Activated T-cell treated with anti-CD3 and anti-CD28 coated beads, Interleukin-2, amount 50 U/mL, for 72 hours (primary cell): ENCODE data around the gene FGF19. TPM values are rescaled to one million over a fixed set of nuclear protein-coding genes. Genes with fewer than 3 reads are reported as not detected.

Experiments used
- ATAC-seq, 2 donors: fragments of 150-1000 bp; cut with Tn5 transposase; replicated peaks in 1 of 2; 2 replicates each; pipeline ENCODE4 v1.10.0; 2021; ENCODE audit warnings: moderate library complexity in 2 of 2, mild to moderate bottlenecking in 1 of 2
- DNase-seq, 2 donors: peaks; one replicate each; pipeline ENCODE4 v3.0.0; 2021 to 2022; ENCODE audit warnings: mixed read lengths in 1 of 2
- H3K27ac Mint-ChIP-seq: one replicate; pipeline ENCODE4 v1.8.0; 2022; ENCODE audit warnings: mild to moderate bottlenecking, moderate library complexity, mixed read lengths
- H3K27me3 Mint-ChIP-seq: one replicate; pipeline ENCODE4 v1.8.0; 2022; ENCODE audit warnings: low read depth, mixed read lengths
- H3K36me3 Mint-ChIP-seq, 2 donors: one replicate each; pipeline ENCODE4 v1.8.0; 2022; ENCODE audit warnings: mixed read lengths in 2 of 2, mild to moderate bottlenecking in 1 of 2; ENCODE audit not compliant: insufficient read depth in 2 of 2
- H3K4me1 Mint-ChIP-seq: one replicate; pipeline ENCODE4 v1.8.0; 2022; ENCODE audit warnings: low read depth, mixed read lengths
- H3K4me3 Mint-ChIP-seq, 2 donors: one replicate each; pipeline ENCODE4 v1.8.0; 2022; ENCODE audit warnings: mild to moderate bottlenecking in 2 of 2, mixed read lengths in 2 of 2, moderate library complexity in 2 of 2
- H3K9me3 Mint-ChIP-seq, 2 donors: one replicate each; pipeline ENCODE4 v1.8.0; 2022; ENCODE audit warnings: mixed read lengths in 2 of 2
- total RNA-seq, 2 donors: library from RNA; stranded (reverse); gene quantifications; one replicate each; pipeline ENCODE4 v1.2.3, GENCODE V29; 2022

FGF19 gene, protein sequence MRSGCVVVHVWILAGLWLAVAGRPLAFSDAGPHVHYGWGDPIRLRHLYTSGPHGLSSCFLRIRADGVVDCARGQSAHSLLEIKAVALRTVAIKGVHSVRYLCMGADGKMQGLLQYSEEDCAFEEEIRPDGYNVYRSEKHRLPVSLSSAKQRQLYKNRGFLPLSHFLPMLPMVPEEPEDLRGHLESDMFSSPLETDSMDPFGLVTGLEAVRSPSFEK
- total RNA-seq, result under 1 TPM; 0.10 to 0.35 TPM

DNA sequence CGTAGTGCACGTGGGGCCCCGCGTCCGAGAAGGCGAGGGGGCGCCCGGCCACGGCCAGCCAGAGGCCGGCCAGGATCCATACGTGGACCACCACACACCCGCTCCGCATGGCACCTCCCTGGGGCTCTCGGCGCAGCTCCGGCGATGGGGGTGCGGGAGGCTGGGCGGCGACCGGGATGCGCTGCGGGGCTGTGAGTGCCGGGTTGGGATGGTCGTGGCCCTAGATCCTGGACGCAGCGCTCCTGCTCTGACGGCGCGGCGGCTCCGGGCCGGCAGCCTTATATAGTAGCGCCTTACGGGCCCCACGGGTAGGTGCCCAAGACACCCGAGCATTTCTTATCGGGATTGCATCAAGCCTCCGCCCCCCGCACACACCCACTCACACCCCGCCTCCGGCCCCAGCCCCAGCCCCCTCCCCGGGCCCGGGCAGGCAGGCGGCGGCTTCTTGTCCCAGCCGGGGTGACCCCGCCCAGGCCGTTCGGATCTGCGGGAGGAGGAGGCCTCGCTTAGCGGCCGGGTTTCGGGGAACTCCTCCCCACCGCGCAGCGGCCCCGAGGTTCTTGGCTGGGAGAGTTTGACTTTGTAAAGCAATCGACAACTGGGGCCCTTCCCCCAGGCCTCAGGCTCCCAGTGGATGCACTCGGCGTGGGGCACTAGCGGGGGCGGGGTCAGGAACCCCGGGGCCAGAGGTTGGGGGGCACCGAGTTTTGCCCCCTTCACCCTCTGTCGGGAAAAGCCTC, at the start of gene FGF19:
FGF19 (minus strand) TSS at position 255 of the 740 bp plus-strand sequence; CDS start at position 109, 146 bp downstream.
- peak; percentile 25 to 34 for ATAC-seq

DNA sequence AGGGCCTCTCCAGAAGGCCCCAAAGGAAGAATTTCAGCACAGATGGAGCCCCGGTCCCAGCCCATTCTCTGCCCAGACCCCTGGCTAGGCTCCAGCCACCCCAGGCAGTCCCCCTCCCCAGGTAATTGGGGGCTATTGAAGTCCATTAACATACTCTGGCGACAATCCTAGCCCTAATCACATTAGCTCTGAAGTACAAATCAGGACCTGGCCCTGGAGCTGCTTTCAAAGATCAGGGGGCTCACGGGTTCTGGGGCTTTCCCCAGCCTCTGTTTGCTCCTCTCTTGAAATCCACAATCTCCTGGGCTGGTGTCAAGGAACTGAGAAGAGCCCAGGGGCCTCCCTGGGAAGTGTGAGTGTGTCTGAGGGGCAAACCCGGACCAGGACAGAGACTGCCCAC, 49.1 kb upstream of the FGF19 start:
- Mint-ChIP-seq H3K27me3 (peaks cover 6% of the 10 kb centered on the region), H3K9me3 (no peaks in the 10 kb centered on the region), H3K36me3 (peaks cover 0 to 2% of the 10 kb centered on the region in 2 donors), H3K27ac (no peak overlapping the region), H3K4me1 (no peaks in the 10 kb centered on the region), H3K4me3 (no peak overlapping the region)
- DNase-seq (no peak), ATAC-seq (no peak)

More for the DNA sequence above, at the start of gene FGF19:
- Mint-ChIP-seq H3K9me3 (no peaks in the 10 kb centered on the region), H3K4me3 (peak within 1 kb of the TSS; percentile 68 to 72), H3K27me3 (peaks cover 47% of the 10 kb centered on the region), H3K27ac (no peak within 1 kb of the TSS), H3K36me3 (no peaks in the 10 kb centered on the region), H3K4me1 (peaks cover 9% of the 10 kb centered on the region)
- DNase-seq, result peak in 1 of 2 donors; percentile 22

DNA sequence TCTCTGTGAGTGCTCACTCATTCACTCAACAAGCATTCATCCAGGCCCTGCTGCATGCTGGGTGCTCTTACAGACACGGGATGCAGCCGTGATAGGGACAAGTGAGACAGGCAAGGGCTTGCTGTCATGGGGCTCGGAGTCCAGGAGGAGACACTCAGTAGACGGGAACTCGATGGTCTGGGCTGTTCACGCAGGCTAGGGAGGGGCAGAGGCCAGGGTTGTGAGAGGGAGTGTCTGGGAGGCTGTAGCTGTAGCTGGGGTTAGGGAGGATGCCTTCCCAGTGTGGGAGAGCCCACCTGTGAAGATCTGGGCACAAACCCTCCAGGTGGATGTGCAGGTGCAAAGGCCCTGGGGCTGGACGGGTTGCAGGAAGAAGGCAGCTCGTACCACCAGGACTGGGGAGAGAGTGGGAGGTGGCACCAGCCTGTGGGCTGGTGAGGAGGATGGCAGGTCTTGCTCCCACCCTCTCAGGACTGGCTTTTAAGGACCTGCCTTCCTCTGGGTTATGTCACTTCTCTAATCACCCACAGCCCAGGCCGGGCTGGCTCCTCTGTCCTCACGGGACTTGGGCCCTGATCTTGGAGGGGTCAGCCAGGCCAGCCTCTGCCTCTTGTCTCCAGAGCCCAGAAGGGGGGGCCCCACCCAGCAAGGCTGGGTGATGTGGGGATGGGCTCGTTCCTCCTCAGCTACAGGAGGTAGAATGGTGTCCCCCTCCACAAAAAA, 47.2 kb upstream of the FGF19 start:
- Mint-ChIP-seq H3K4me3 (no peak overlapping the region), H3K9me3 (no peaks in the 10 kb centered on the region), H3K27ac (no peak overlapping the region), H3K27me3 (no peaks in the 10 kb centered on the region), H3K36me3 (no peaks in the 10 kb centered on the region), H3K4me1 (no peaks in the 10 kb centered on the region)
- DNase-seq (no peak), ATAC-seq (no peak)

DNA sequence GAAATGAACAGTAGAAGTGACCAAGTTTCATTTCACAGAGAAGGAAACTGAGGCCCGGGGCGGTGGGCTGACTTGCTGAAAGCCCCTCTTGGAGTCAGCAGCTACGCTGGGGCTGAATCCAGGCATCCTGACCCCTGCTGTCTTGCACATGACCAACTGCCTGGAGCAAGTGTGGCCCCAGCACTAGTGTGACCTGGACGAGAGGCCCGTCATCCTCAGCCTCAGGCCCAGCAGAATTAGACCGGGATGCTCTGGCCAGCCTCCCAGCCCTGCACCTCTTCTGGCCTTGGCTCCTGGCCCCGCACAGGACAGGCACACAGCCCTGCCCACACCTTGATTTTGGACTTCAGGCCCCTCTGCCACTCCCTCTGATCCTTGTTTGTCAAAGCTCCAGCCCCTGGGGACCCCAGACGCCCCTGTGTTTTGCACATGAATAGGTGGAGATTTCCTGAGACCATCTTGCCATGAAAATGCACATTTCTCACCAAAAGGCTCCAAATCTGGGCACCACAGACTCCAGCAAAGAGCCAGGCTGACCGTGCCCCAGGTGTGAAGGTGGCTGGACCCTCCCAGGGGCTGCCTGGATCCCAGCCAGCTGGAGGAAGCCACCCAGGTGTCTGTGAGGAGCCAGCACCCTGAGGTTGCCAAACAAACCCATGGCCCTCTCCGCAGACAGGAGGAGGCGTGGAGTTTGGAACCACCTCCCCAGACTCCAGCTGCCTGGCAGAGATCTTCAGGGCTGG, 46.5 kb upstream of the FGF19 start:
- no peaks in the 10 kb centered on the region for H3K9me3 Mint-ChIP-seq
- ATAC-seq, result no peak
- H3K36me3 Mint-ChIP-seq, result no peaks in the 10 kb centered on the region
- no peaks in the 10 kb centered on the region for H3K4me1 Mint-ChIP-seq
- no peak overlapping the region for H3K27ac Mint-ChIP-seq
- DNase-seq, result no peak
- no peak overlapping the region for H3K4me3 Mint-ChIP-seq
- H3K27me3 Mint-ChIP-seq, result no peaks in the 10 kb centered on the region

DNA sequence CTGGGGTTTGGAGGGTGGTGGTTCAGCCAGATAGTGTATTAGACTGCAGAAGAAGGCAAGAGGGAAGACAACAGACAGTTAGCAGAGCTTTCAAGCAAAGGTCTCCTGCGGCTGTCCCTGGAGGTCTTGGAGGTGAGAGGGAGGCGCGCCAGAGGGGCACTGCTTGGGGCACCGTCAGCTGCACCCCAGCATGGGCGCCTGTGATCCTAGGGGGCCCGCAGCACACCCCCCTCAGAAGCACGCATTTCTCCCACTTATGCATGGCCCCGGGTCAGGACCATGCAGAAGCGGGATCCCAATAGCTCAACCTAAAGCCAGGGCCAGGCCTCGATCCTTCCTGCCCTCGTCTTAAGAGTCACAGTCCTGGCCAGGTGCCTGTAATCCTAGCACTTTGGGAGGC, 44.8 kb upstream of the FGF19 start:
- H3K27me3 Mint-ChIP-seq, result peaks cover 6% of the 10 kb centered on the region
- H3K36me3 Mint-ChIP-seq, result no peaks in the 10 kb centered on the region
- no peak overlapping the region for H3K27ac Mint-ChIP-seq
- H3K4me3 Mint-ChIP-seq, result no peak overlapping the region
- no peaks in the 10 kb centered on the region for H3K4me1 Mint-ChIP-seq
- DNase-seq, result no peak
- no peaks in the 10 kb centered on the region for H3K9me3 Mint-ChIP-seq
- ATAC-seq, result no peak

DNA sequence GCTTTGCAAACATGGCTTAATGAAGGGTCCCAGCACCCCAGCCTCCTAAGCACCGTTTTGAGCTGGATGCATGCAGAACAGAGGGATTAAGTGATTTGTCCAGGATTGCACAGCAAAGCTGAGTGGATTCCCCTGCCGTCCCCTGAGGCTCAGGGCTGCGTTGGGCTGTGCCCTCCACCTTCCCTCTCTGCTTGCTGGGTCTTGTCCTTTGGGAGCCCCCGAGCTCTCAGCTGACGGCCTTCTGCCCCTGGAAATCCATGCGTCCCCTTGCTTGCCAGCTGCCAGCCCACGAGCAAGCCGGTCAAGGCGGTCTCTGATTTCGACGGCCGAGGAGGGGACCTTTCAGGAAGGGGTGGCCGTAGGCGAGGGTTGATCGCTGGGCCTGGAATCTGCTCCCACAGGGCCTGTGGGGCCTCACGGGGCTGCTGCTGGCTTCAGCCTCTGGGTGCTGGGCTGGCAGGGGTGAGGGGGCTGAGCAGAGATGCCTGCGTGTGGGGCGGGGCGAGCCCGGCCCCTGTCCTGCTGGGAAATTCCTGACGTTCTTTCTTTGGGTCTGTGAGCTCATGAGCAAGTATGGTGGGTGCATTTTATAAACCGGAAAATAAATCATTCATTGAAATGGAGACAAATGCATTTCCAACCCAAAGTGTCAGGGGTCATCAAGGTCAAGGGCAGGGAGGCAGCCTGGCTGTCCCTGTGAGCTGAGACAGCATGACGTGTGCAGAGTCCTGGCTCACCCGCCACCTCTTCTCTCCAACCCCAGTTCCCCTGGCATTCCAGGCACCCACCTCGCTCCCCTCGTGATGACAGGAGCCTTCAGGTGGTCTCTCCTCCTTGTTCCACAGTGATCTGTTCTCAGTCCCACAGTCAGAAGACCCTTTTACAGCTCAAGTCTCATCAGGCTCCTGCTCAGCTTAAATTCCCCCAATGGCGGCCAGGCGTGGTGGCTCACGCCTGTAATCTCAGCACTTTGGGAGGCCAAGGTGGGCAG, 43.2 kb upstream of the FGF19 start:
- peaks cover 6% of the 10 kb centered on the region for H3K27me3 Mint-ChIP-seq
- ATAC-seq, result no peak
- H3K9me3 Mint-ChIP-seq, result no peaks in the 10 kb centered on the region
- no peak for DNase-seq
- no peaks in the 10 kb centered on the region for H3K4me1 Mint-ChIP-seq
- H3K4me3 Mint-ChIP-seq, result no peak overlapping the region
- H3K36me3 Mint-ChIP-seq, result no peaks in the 10 kb centered on the region
- H3K27ac Mint-ChIP-seq, result no peak overlapping the region

DNA sequence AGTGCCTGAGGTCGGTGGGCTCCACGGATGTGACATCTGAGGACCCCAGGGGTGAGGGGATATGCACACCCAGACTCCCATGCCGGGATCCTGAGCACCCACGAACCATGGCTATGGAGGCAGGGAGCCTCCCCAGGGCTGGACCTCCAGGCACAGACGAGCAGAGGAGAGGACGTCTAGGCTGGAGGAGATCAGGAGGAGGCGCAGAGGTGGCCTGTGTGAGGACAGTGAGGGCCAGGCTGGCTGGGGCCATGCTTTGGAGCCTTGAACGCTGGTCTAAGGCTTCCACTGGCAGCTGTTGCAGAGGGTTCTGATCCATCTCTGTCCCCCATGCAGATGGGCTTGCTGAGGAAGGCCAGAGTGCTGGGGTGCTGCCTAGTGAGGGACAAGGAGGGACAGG, 42.3 kb upstream of the FGF19 start:
- DNase-seq, result no peak
- H3K27me3 Mint-ChIP-seq, result peaks cover 6% of the 10 kb centered on the region
- no peaks in the 10 kb centered on the region for H3K4me1 Mint-ChIP-seq
- H3K4me3 Mint-ChIP-seq, result no peak overlapping the region
- no peak overlapping the region for H3K27ac Mint-ChIP-seq
- ATAC-seq, result no peak
- no peaks in the 10 kb centered on the region for H3K36me3 Mint-ChIP-seq
- H3K9me3 Mint-ChIP-seq, result no peaks in the 10 kb centered on the region

DNA sequence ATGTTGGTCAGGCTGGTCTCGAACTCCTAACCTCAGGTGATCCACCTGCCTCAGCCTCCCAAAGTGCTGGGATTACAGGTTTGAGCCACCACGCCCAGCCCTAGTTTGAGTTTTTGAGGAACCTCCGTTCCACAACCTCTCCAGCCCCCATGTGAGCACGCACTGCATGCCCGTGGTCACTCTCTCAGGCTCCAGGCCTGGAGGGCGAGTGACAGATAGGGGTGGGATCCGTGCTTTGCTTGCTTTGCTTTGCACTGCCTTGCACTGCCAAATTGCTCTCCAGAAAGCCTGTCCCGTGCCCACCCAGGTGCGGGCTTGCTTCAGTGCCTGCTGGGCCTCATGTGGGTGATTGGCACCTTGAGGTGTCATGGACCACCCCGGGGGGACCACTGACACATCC, 41.4 kb upstream of the FGF19 start:
- no peaks in the 10 kb centered on the region for H3K36me3 Mint-ChIP-seq
- ATAC-seq, result no peak
- DNase-seq, result no peak
- peaks cover 6% of the 10 kb centered on the region for H3K27me3 Mint-ChIP-seq
- H3K27ac Mint-ChIP-seq, result no peak overlapping the region
- no peaks in the 10 kb centered on the region for H3K4me1 Mint-ChIP-seq
- no peak overlapping the region for H3K4me3 Mint-ChIP-seq
- H3K9me3 Mint-ChIP-seq, result no peaks in the 10 kb centered on the region

DNA sequence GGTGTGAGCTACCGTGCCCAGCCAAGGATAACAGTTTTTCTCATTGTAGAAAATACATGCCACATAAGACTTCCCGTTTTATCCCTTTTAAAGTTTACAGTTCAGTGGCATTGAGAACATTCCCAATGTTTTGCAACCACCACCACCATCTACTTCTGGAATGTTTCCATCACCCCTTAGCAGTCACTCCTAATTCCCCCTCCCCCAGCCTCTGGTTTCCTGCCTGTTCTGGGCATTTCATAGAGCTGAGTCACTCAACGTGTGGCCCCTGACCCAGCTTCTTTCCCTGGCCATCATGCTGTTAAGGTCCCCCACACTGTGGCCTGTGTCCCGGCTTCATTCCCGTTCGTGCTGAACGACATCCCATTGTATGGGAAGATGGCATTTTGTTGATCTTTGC, 40.6 kb upstream of the FGF19 start:
- H3K36me3 Mint-ChIP-seq, result peaks cover 0 to 2% of the 10 kb centered on the region in 2 donors
- DNase-seq (no peak), ATAC-seq (no peak)
- H3K27ac Mint-ChIP-seq, result no peak overlapping the region
- H3K4me1 Mint-ChIP-seq, result no peaks in the 10 kb centered on the region
- H3K27me3 Mint-ChIP-seq, result peaks cover 6% of the 10 kb centered on the region
- H3K4me3 Mint-ChIP-seq, result no peak overlapping the region
- peaks cover 0 to 1% of the 10 kb centered on the region in 2 donors for H3K9me3 Mint-ChIP-seq

DNA sequence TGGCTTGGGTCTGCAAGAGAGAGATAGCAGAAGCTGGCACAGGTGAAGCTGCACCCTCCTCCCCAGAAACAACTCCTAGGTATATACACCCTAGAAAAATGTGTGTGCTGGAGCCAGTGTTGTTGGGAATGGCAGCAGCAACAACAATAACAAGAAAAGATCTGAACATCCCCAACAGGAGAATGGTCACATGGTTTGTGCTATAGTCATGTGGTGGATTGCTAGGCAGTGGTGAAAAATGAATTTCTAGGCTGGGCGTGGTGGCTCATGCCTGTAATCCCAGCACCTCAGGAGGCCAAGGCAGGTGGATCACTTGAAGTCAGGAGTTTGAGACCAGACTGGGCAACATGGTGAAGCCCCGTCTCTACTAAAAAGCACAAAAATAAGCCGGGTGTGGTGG, 31.0 kb upstream of the FGF19 start:
- Mint-ChIP-seq H3K4me3 (no peak overlapping the region), H3K27me3 (peaks cover 12% of the 10 kb centered on the region), H3K36me3 (peaks cover 6 to 9% of the 10 kb centered on the region in 2 donors), H3K27ac (no peak overlapping the region), H3K4me1 (no peaks in the 10 kb centered on the region), H3K9me3 (peaks cover 10 to 16% of the 10 kb centered on the region in 2 donors)
- no peak for ATAC-seq
- no peak for DNase-seq

DNA sequence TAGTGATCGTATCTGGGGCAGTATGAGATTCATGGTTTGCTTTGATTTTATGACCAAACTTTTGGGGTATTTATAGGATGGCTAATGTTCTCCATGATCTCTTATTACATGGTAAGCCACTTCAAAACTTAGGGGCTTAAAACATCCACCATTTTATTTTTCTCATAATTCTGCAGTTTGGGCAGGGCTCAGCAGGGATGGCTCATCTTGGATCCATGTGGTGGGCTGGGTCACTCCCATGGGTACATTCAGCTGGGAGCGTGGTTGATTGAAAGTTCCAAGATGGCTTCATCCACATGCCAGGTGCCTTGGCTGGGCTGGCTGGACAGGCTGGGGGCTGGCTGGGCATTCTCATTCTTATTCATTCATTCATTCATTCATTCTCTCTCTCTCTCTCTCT, 30.5 kb upstream of the FGF19 start:
- Mint-ChIP-seq H3K27ac (no peak overlapping the region), H3K9me3 (peaks cover 10 to 14% of the 10 kb centered on the region in 2 donors), H3K27me3 (peaks cover 16% of the 10 kb centered on the region), H3K4me1 (no peaks in the 10 kb centered on the region), H3K4me3 (no peak overlapping the region), H3K36me3 (peaks cover 6% of the 10 kb centered on the region in 2 donors)
- ATAC-seq (no peak), DNase-seq (no peak)

DNA sequence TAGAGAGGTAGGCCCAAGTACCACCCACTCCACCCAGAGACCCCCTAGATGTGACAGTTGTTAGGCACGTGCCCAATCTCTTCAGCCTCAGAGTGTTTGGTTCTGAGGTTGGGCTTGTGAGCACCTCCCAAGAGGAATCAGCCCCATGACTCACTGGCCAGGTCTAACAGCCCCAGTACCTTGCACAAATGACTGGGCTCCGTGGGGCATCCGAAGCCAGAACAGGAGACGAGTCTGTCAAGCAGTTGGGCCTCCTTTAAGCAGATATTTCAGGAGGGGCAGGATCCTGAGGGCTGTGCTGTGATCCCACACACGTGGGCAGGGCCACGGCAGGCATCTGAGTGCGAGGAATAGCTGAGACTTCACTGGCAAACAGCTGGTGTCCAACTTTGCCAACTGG, 29.1 kb upstream of the FGF19 start:
- DNase-seq (no peak), ATAC-seq (no peak)
- Mint-ChIP-seq H3K27me3 (peaks cover 23% of the 10 kb centered on the region), H3K36me3 (peaks cover 6% of the 10 kb centered on the region in 2 donors), H3K4me1 (no peaks in the 10 kb centered on the region), H3K4me3 (no peak overlapping the region), H3K27ac (no peak overlapping the region), H3K9me3 (peaks cover 10 to 13% of the 10 kb centered on the region in 2 donors)
